ENCODE measurements around the gene CRELD2. TPM values are rescaled to one million over a fixed set of nuclear protein-coding genes. Genes with fewer than 3 reads are reported as not detected.

Gene CRELD2
- total RNA-seq, 1 donor from 2014 or later: 44.3 TPM

DNA sequence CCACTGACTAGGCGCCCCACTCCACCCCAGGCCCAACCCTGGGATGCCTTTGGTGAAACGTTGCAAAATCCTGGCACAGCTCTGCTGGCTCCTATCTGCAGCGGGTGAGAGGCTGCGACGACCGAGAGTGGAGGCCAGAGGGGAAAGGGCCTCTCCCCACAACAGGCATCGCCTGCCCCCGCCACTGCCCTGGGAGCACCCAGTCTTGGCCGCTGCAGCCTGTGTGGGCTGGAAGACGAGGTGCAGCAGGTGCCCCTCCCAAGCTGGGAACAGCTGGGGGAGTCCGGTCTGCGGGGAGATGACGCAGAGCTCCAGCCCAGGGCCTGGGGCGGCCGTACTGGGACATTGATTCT, 38.0 kb downstream of the CRELD2 start:
- H3K9me3 Mint-ChIP-seq (ENCODE audit: low read depth): no peaks in the 10 kb centered on the region
- TF ChIP-seq, protein P1, sequence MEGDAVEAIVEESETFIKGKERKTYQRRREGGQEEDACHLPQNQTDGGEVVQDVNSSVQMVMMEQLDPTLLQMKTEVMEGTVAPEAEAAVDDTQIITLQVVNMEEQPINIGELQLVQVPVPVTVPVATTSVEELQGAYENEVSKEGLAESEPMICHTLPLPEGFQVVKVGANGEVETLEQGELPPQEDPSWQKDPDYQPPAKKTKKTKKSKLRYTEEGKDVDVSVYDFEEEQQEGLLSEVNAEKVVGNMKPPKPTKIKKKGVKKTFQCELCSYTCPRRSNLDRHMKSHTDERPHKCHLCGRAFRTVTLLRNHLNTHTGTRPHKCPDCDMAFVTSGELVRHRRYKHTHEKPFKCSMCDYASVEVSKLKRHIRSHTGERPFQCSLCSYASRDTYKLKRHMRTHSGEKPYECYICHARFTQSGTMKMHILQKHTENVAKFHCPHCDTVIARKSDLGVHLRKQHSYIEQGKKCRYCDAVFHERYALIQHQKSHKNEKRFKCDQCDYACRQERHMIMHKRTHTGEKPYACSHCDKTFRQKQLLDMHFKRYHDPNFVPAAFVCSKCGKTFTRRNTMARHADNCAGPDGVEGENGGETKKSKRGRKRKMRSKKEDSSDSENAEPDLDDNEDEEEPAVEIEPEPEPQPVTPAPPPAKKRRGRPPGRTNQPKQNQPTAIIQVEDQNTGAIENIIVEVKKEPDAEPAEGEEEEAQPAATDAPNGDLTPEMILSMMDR (IDR thresholded peaks at IDR 0.05): no peak
- H3K27me3 Mint-ChIP-seq (ENCODE audit: low read depth): no peaks in the 10 kb centered on the region
- DNase-seq (ENCODE audit: low spot score): no peak
- H3K36me3 Mint-ChIP-seq (ENCODE audit: low read depth): no peaks in the 10 kb centered on the region
- H3K4me3 Mint-ChIP-seq (ENCODE audit: unreplicated experiment): no peak overlapping the region
- H3K4me1 Mint-ChIP-seq (ENCODE audit: low read depth): peaks cover 14% of the 10 kb centered on the region
- H3K27ac Mint-ChIP-seq (ENCODE audit: unreplicated experiment): no peak overlapping the region

DNA sequence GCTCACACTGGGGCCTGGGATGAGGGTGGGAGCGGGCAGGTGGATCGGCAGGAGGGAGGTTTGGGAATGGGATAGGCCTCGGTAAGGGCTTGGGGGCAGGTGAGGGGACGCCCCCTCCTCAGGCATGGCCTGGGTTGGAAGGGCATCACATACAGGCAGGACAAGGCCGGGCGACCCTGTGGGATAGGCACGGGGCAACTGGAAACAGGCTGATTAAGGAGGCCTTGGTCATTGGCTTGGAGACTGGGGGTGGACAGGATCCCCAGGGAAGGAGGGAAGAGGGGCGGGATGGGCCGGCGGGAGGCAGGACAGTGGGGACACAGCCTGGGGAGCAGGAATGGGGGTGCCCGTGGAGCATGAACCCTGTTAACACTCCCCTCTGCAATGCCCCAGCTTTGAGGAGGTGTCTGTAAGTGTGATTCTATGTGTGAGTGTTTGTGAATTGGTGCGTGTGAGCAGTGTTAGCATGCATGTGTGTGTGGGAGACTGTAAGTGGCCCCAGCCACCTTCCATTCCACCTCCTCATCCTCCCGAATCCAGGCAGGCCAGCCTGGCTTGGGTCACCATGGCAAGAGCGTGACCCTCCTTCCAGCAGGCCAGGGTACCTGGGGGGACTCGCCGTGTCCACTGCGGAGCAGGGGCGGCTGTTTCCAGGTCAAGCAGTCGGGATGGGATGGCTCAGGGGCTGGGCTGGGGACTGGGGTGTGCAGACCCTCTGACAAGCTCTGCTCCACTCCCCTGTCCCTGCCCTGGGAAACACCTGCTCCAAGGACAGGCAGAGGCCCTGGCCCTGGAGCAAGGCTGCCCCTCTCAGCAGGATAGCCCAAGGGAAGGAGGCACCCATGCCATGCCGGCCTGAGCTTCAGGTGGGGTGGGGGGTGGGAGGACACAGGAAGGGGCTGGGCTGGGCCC, 38.7 kb downstream of the CRELD2 start:
- peaks cover 8% of the 10 kb centered on the region for H3K4me1 Mint-ChIP-seq (ENCODE audit: low read depth)
- TF ChIP-seq, protein P1 (IDR thresholded peaks at IDR 0.05): no peak
- no peak for DNase-seq (ENCODE audit: low spot score)
- H3K36me3 Mint-ChIP-seq (ENCODE audit: low read depth): no peaks in the 10 kb centered on the region
- no peak overlapping the region for H3K4me3 Mint-ChIP-seq (ENCODE audit: unreplicated experiment)
- H3K9me3 Mint-ChIP-seq (ENCODE audit: low read depth): no peaks in the 10 kb centered on the region
- no peaks in the 10 kb centered on the region for H3K27me3 Mint-ChIP-seq (ENCODE audit: low read depth)
- H3K27ac Mint-ChIP-seq (ENCODE audit: unreplicated experiment): no peak overlapping the region

DNA sequence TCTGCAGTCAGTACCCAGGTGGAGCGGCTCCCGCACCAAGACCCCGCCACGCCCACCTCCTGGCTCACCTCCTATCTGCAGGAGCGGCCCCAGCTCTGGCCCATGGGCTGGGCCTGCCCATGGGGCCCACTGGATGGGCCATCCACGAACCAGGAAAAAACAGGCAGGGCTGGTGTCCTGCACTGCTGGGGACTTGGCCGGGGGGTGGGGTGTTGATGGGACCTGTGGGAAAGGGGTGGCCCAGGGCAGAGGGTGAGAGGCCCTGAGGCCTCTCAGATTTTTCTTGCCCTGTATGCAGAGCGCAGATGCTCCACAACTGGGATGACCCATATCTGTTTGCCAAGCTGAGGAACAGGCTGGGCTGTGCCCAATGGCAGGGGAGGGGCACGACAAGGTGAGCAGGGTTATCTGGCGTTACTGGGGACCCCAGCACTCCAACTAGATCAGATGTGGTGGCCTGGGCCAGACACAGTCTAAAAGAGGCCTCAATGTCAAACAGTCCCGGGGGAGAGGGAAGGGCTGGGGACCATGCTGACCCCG, 39.5 kb downstream of the CRELD2 start:
- Mint-ChIP-seq H3K9me3 (ENCODE audit: low read depth) (no peaks in the 10 kb centered on the region), H3K36me3 (ENCODE audit: low read depth) (no peaks in the 10 kb centered on the region), H3K27me3 (ENCODE audit: low read depth) (no peaks in the 10 kb centered on the region), H3K4me3 (ENCODE audit: unreplicated experiment) (no peak overlapping the region), H3K27ac (ENCODE audit: unreplicated experiment) (no peak overlapping the region), H3K4me1 (ENCODE audit: low read depth) (peaks cover 3% of the 10 kb centered on the region)
- no peak for DNase-seq (ENCODE audit: low spot score)
- TF ChIP-seq, protein P1 (IDR thresholded peaks at IDR 0.05): no peak

DNA sequence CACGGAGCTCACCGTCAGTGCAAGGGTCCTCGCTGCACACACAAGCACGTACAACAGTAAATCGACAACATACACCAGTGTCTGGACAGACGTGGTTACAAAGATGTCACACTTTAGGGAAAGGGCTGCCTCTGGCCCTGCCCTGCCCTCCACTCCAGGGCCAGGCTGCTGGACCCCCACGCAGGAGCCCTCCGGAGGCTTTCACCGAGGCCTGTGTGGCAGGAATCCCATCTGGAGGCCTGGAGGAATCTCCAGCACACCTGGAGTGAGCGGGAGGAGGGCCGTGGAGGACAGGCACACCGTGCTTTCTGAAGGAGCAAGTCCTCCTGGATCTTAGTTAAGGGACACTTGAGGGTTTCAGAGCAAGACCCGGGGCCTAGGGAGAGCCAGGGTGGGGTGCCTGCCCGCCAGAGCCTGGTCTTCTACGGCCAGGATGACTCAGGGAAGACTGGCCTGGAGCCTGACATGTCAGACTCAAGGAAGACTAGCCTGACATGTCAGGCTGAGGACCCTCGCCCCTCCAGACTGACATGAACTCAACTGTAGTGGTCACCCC, 40.0 kb downstream of the CRELD2 start:
- peaks cover 4% of the 10 kb centered on the region for H3K4me1 Mint-ChIP-seq (ENCODE audit: low read depth)
- H3K9me3 Mint-ChIP-seq (ENCODE audit: low read depth): no peaks in the 10 kb centered on the region
- H3K27me3 Mint-ChIP-seq (ENCODE audit: low read depth): no peaks in the 10 kb centered on the region
- no peaks in the 10 kb centered on the region for H3K36me3 Mint-ChIP-seq (ENCODE audit: low read depth)
- no peak overlapping the region for H3K27ac Mint-ChIP-seq (ENCODE audit: unreplicated experiment)
- H3K4me3 Mint-ChIP-seq (ENCODE audit: unreplicated experiment): peak overlapping the region; percentile 6
- no peak for DNase-seq (ENCODE audit: low spot score)
- TF ChIP-seq, protein P1 (IDR thresholded peaks at IDR 0.05): no peak

DNA sequence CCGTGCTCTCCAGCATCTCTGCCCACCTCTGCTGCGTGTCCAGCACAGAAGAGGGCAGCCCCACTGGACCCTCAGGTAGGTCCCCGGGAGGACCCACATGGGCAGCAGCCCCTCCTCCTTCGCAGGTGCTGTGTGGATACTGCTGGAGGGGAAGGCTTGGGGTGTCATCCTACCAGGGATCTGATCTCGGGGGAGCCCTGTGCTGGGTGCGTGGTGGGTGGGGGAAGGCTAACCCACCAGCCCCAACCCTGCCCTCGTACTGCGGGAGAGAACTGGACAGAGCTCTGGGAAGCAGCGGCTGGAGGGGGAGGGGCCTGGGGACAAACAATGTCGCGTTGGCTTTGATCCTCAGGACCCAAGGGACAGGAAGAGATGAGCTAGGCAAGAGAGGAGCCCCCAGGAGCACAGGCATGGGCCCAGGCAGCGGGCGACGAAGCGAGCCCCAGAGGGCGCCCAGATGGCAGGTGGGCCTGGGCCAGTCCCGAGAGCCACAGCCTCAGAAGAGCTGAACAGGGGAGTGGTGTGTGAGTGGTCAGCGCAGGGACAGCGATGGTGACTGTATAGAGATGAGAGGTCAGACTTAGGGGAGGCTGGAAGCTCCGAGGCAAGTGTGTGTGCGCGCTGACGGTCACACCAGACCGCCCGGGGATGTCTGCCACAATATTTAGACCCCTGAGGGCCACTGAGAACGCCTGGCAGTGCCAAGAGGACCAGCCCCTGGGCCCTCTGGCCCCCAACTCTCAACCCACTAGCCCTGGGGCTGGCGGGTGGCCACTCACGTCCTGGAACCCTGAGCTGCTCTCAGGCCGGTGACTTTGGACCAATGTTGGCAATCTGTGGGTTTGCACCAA, 40.7 kb downstream of the CRELD2 start:
- no peaks in the 10 kb centered on the region for H3K9me3 Mint-ChIP-seq (ENCODE audit: low read depth)
- no peak for DNase-seq (ENCODE audit: low spot score)
- H3K4me1 Mint-ChIP-seq (ENCODE audit: low read depth): peaks cover 10% of the 10 kb centered on the region
- no peaks in the 10 kb centered on the region for H3K27me3 Mint-ChIP-seq (ENCODE audit: low read depth)
- peaks cover 1% of the 10 kb centered on the region for H3K36me3 Mint-ChIP-seq (ENCODE audit: low read depth)
- peak overlapping the region; percentile 63 for H3K4me3 Mint-ChIP-seq (ENCODE audit: unreplicated experiment)
- no peak overlapping the region for H3K27ac Mint-ChIP-seq (ENCODE audit: unreplicated experiment)
- TF ChIP-seq, protein P1 (IDR thresholded peaks at IDR 0.05): no peak
